ENCODE measurements around the gene STK38L.

Gene STK38L

DNA sequence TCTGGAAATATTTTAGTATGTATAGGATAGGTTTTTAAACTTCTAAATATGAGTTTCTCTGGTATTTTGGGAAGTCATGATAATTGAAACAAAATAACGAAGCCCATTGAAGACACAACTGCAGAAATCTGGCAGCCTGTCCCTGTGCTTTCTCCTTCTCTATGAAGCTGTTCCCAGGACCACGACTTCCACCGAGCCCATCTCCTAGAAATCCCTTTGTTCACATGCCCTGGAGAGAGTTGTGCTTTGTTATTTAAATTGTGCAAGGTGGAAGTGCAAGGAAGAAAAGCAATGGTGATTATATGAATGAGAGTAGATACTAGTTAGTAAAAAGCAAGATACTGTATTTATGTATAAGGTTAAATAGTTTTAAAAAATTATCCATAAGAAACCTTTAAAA is 32.2 kb downstream of the STK38L start:
- no peak for DNase-seq (ENCODE audit: low read depth in 2 of 3, low spot score in 2 of 3)

DNA sequence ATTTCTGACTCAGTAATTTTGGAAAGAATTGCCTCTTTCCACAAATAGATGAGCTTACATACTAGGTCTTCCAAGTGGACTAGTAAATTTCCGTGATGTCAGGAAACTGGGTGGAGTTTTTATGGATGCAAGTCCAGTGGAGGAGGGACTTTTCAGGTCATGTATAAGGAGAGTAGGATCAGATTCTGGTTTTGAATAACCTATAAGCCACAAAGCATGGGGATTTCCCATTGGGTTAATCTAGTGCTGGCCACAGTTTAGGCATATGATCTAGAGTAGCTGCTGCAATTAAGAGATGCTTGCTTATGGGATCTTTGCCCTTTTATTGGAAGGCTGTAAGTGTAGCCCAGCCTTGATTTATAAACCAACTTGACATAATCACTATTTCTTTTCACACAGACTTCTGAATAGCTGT is 33.8 kb downstream of the STK38L start:
- DNase-seq (ENCODE audit: low read depth in 2 of 3, low spot score in 2 of 3), result no peak

DNA sequence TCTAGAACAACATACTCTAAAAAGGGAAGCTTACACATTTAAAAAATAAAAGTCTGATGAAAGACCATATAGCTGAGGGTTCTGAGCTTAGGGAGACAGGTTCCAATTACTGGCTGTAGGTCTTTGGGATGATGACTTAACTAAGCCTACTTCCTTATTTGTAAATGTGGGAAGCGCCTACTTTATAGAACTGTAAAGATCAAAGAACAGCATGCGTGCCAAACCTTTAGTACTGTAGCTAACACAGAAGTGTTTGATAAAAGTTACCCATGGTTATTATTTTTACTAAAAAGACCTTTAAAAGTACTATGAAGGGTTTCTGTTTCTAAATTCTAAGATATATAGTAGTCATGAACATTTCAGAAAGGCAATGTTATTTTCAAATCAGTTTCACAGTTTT is 35.7 kb downstream of the STK38L start:
- no peak for DNase-seq (ENCODE audit: low read depth in 2 of 3, low spot score in 2 of 3)

DNA sequence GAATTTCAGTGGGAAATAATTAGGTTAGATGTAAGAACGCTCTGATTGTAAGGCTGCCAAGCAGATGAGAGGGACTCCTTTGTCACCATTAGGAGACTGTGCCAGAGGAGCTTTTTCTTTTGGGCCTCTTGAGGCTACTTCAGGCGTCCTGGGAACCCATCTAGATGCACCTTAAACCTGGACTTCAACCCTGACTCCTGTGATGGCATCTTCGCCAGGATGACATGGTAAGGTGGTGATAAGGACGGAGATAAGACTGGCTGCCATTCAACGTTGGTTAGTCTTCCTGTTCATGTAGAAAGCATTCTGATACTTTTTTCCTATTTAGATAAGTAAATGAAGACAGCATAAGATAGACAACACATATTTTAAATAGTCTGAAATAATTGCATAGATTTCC is 36.3 kb downstream of the STK38L start:
- DNase-seq (ENCODE audit: low read depth in 2 of 3, low spot score in 2 of 3), result no peak

DNA sequence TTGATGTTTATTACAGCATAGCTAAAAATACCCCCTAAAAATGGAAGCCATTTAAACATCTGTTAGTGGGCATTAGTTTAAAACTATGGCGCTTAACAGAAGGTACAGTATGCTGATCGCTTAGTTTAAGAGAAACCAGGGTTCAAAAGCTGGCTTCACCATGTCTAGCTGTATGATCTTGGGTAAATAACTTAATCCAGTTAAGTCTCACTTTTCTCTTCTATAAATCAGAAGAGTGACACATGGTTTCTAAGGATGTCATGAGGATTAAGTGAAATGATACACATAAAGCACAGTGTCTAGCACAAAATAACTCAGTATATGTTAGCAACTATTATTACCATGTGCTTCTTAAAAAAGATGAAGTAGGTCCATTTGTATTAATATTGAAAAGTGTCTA is 38.7 kb downstream of the STK38L start:
- no peak for DNase-seq (ENCODE audit: low read depth in 2 of 3, low spot score in 2 of 3)

DNA sequence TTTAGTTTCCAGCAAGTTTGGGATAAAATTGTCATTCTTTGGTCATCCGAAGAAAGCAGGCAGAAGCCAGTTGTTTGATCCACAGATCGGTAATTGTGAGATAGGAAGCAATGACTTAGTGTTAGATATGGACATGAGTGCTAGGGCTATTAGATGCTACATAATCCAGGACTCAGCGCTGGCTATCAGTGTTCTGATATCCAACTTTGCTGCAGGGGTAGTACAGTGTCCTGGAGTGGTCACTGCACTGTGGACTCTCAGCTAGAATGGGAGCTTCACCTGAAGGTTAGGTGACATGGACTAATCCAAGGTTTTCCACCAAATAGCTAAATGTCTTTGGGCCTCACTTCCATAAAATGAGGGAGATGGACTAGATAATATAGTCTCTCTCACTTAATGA is 39.9 kb downstream of the STK38L start:
- DNase-seq (ENCODE audit: low read depth in 2 of 3, low spot score in 2 of 3), result no peak

DNA sequence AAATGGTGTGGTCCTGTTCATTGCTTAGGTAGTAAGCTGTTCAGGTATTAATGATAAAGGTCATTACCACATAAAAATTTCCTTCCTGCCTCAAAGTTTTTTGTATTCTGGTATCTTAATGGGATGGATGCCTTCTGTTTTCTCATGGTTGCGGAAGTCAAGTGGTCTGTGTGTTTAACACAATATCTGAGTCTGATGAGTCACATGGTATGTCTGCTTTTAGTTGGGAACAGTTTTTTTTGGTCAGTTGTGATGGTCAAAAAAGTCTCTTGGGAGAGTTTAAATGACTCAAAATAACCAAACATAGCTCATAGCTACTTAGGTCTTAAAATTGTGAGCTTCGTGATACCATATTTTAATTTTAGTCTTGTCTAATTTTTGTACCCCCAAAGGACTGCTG is 40.7 kb downstream of the STK38L start:
- DNase-seq (ENCODE audit: low read depth in 2 of 3, low spot score in 2 of 3), result no peak

DNA sequence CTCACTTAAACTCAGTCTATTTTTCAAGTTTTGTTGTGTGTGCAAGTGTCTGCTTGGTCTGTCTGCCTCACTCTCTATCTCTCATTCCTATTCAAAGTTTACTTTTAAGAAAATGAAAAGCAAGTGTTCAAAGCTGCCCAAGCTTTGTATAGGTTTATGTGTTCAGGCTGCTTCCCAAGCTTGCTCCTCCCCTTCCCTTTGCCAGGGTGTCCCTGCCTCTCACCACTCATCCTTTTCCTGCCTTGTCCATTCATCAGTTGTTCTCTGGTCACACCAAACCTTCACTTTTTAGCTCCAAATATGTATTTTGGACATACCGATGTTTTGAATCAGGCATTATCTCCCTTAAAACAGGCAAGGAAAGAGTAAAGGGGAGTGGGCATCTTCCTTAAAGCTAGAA is 41.3 kb downstream of the STK38L start:
- DNase-seq (ENCODE audit: low read depth in 2 of 3, low spot score in 2 of 3), result no peak

DNA sequence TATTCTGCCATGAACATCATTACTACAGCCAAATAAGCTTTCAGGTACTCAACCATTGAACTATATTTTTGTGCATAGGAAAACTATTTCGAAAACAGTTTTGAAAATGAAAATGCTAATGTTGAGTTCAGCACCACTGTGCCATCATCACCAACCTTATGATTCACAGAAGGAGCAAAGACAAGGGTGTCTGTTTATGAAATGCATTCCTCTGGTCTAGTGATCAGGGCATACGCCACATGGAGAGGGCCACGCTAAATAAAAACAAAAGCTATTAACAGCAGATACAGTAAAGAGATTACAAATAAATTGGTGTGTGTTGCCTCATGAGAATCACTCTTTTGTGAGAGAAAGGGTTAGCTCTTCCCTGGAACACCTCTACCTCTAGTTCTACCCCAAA is 45.3 kb downstream of the STK38L start:
- DNase-seq (ENCODE audit: low read depth in 2 of 3, low spot score in 2 of 3), result no peak

DNA sequence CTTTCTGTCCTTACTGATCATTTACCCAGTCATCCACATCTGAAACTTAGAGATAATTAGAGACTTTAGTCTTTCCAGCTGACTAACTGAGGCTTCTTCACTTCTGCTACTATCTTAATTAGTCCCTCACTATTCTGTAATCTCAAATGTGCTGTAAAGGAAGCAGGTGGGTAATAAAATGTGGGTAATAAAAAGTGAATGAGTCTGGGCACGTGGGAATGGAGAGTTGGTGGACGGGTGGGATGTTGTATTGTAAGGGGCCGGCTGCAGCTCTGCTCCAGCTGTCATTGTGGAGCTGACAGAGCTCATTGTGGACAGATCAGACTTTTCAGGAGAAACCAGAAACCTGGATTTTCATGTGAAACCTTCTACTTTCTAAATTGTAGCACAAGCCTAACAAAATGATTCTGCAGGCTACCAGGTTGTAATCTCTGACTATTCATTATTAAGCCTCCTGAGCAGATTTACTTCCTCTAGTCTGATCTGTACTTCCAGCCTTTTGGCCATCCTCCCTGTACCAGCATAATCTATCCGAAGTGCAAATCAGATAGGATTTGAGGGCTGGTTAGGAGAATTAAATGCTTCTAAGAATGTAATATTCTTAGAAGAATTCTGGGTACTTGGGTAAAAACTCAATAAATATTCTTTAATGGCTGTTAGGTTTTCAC is 46.5 kb downstream of the STK38L start:
- DNase-seq (ENCODE audit: low read depth in 2 of 3, low spot score in 2 of 3), result no peak

DNA sequence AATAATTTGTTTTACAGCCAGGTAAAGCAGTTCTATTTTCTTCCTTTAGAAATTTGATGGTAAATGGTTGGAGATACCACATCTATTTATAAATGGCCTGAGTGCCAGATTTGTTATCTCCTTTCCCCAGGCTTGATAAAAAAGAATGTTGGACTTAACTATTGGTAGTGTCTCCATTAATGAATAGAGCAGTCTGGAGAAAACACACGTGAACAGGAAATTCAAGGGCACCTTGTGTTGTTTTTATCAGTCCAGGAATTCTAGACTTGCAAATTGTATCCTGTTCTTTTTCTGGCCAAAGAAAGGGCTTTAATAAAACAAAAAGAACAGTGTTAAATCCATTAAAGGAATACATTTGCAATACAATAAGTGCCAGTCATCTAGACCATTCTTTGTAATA is 47.8 kb downstream of the STK38L start:
- DNase-seq (ENCODE audit: low read depth in 2 of 3, low spot score in 2 of 3), result no peak

DNA sequence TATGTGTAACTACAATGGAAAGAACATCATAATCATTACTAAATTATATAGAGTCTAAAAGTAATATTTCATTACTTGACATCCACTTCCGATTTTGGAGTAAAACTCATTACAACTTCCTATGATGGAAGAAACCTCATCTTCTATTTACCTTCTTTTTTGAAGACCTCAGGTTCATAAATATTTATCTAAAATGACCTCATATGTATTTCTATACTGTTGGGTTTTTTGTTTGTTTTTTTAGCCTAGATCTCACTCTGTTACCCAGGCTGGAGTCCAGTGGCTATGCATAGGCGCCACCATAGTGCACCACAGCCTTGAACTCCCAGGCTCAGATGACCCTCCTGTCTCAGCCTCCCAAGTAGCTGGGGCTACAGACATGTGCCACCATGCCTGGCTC is 48.6 kb downstream of the STK38L start:
- DNase-seq (ENCODE audit: low read depth in 2 of 3, low spot score in 2 of 3), result no peak

DNA sequence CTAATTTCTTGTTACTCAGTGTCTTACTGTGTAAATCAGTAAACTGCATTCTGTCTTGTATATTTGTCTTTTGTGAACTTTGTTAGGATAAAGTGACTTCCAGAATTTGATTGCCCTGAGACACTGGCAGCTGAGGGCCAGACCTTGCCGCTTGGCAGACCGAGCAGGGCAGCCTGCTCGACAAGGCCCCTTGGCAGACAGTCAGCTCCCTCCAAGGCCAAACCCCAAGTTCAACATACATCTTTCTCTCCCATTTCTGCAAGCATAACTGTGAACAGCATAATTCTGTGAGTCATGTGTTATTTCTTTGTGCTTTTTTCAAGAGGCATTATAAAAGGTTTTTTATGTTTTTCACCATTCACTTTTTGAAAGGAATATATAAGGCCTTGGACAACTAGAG is 49.4 kb downstream of the STK38L start:
- no peak for DNase-seq (ENCODE audit: low read depth in 2 of 3, low spot score in 2 of 3)

DNA sequence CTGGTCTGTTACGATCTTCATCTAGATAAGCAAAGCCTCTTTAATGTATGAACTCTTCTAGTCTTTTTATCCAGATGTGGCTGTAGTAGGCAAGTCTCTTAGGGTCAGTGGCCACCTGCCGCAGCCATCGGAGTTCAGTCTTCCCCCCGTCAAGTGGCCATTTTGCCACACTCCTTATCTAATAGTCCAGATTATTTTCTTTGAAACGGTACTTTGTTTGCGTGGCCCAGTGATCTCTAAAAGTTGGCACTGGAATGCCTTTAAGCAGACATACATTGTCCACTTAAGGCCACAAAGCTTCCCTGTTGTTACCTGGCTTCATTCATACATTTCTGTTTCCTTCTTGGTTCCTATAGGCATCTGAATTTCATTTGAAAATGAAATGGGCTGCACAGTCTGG is 52.6 kb downstream of the STK38L start:
- DNase-seq (ENCODE audit: low read depth in 2 of 3, low spot score in 2 of 3), result no peak

DNA sequence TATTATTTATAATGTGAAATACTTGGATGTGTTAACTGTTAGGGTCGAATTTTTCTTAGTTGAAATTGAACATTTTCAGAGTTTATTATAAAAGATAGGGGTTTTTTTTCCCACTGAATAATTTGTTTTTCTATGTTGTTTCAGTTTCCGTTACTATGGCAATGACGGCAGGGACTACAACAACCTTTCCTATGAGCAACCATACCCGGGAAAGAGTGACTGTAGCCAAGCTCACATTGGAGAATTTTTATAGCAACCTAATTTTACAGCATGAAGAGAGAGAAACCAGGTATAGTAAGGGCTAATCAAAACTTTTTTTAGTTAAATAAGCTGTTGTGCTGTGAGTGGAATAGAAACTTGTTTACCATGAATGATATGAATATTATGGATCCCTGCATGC is 53.5 kb downstream of the STK38L start:
- no peak for DNase-seq (ENCODE audit: low read depth in 2 of 3, low spot score in 2 of 3)

DNA sequence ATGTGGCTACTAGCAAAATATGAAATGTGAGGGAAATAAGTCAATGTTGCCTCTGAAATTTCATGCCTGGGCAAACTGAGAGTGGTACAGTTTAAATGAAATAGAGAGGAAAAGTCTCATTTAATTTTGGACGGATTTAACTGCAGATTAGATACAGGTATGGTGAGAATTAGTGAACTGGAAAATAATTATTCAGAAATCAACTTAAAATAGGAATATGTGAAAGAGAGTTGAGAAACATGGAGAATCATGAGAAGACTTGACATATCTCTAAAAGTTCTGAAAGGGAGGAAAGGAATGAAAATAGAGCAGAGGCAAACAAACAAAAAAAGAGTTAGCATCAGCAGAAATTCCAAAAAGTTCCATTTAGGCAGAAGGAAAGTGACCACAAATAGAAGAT is 55.0 kb downstream of the STK38L start:
- no peak for DNase-seq (ENCODE audit: low read depth in 2 of 3, low spot score in 2 of 3)

DNA sequence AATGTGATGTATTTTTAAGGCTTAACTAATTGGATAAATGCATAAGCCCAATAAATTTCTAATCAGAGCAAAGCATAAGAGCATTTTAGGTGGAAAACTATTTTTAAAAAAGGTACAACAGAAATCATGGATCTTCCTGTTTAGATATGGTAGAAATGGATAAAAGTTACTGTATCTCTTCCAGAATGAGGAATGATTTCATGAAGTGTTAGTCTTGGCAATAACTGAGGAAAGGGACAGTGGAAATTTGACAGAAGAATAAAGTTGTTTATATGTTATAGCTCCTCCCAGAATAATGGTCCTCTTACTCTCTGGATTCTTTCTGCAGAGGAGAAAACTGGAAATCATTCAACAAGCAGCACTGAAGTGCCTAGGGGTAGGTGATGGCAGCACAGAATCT is 56.1 kb downstream of the STK38L start:
- DNase-seq (ENCODE audit: low read depth in 2 of 3, low spot score in 2 of 3), result no peak

DNA sequence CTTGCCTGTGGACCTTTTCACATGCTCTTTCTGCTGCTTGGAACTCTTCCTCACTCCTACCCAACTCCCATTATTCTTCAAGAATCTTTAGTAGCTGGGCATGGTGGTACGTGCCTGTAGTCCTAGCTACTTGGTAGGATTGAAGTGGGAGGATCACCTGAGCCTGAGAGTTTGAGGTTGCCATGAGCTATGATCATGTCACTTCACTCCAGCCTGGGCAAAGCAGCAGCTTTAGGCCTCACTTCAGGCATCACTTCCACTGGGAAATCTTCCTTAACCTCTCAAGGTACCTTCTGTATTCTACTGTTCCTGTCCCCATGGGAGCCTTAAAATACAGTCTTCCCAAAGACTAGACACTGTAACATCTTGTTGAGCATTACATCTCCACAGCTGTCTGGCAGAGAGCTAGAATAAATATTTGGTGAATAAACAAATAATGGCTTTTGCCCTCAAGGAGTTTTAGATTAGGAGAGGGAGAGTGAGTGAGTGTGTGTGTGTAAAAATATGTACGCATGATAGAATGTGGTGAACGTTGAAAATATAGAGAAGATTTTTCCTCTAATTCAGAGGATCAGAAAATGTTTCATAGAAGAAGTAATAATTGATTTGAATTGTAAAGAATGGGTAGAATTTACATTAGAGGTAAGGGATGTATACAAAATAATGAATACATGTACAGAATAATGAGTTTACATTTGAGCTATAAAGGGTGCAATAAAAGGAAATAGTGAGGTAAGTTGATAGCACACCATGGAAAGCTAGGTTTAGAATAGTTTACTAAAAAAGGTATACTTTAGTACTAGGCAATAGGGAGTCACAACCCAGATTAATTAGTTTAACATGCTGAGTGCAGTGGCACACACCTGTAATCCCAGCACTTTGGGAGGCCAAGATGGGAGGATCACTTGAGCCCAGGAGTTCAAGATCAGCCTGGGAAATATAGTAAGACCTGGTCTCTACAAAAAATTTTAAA is 59.3 kb downstream of the STK38L start:
- no peak for DNase-seq (ENCODE audit: low read depth in 2 of 3, low spot score in 2 of 3)

DNA sequence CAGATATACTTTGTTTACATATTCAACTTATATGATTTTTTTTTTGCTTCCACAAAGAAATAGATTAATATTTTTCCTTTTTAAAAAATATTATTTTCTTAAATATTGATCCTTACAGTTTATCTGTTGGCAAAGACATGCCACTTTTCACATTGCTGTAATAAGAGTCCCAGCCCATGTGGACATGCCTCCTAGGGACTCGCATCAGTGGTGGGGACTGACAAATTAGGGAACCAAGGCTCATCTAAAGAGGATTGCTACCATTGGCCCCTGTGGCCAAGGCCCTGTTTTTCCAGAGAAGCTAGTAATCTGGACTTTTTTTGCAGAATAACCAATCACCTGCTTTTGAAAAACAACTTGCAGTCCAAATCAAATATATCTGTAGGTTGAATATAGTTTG is 60.8 kb downstream of the STK38L start:
- DNase-seq (ENCODE audit: low read depth in 2 of 3, low spot score in 2 of 3), result no peak

DNA sequence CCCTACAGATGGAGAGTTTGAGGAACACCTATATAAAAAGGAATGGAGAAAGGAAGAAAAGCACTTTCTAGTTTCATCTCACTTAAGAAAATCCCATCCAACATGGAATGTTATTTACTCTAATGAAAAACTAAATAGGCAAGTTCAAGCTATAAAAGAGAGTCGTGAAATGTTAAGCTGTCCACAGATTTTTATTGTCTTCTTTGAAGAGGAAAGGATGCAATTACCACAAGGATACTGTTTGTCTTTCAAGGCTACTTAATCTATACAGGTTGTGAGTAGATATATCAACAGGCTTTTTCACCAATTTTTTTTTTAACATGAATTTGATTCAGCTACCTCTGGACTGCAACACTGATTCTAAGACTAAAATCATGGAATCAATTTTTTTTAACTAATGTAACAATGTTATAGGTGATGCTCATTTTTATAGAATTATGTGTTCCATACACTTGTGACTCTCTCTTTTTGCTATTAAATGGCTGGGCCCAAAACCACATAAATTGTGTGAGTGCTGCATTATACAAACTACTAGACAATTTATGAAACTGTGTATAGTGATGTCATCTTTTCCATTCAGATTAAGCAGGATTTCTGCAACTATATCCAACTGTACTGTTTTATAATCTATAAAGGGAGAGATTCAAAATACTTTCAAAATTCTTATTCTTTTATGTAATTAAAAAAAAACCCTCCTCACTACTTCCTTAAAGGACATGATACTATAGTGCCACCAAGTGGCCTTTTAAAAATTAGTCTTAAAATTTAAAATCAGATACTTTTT is 61.8 kb downstream of the STK38L start:
- DNase-seq (ENCODE audit: low read depth in 2 of 3, low spot score in 2 of 3), result no peak

DNA sequence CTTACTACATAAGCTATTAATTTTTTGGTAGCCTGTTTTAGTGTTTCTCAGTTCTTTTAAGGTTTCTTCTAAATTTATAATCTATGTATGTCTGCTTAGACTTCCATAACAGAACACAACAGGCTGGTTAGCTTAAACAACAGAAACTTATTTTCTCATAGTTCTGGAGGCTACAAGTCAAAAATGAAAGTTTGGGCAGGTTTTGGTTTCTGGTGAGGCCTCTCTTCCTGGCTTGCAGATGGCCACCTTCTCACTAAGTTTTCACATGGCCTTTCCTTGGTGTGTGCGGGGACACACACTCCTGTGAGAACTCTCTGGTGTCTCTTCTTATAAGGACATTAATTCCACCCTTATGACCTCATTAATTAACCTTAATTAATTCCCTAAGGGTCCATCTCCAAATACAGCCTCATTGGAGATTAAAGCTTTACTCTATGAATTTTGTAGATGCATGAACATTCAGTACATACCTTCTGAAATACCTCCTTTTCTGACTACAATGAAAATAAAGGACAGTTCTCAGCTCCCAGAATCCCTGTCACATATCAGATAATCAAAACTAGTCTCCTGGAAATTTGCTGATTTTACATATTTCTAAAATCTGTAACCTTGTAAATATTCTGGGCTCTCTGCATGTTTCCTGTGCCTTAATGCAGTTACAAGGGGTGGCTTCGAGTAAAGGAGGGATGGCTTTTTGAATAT is 65.4 kb downstream of the STK38L start:
- DNase-seq (ENCODE audit: low read depth in 2 of 3, low spot score in 2 of 3), result no peak

All from activated CD8-positive, alpha-beta memory T cell treated with anti-CD3 and anti-CD28 coated beads for 48 hours (primary cell).